Measurements from ENCODE around the gene GAS2L2.

Gene GAS2L2

DNA sequence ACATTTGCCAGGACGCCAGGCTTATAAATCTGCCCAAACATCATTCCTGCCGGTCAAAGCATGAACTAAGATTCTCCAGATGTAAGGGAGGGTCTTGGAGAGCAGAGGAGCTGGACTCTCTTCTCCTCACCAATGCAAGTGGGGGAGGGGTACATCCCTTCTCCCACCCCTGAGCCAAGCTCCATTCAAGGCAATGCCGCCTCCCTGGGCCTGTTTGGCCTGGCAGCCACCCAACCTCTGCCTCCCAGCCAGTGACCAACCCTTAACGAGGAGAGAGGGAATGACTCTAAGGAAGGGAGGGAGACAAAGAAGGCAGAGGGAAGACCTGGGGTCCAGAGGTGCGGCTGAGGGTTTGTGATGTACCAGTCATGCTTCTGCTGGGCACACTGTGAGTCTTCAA is 21.5 kb upstream of the GAS2L2 start:
- peaks cover 28 to 29% of the 10 kb centered on the region in 2 donors for H3K4me1 ChIP-seq (ENCODE audit: control insufficient read depth in 2 of 2, insufficient read depth in 2 of 2, low read length in 2 of 2)

DNA sequence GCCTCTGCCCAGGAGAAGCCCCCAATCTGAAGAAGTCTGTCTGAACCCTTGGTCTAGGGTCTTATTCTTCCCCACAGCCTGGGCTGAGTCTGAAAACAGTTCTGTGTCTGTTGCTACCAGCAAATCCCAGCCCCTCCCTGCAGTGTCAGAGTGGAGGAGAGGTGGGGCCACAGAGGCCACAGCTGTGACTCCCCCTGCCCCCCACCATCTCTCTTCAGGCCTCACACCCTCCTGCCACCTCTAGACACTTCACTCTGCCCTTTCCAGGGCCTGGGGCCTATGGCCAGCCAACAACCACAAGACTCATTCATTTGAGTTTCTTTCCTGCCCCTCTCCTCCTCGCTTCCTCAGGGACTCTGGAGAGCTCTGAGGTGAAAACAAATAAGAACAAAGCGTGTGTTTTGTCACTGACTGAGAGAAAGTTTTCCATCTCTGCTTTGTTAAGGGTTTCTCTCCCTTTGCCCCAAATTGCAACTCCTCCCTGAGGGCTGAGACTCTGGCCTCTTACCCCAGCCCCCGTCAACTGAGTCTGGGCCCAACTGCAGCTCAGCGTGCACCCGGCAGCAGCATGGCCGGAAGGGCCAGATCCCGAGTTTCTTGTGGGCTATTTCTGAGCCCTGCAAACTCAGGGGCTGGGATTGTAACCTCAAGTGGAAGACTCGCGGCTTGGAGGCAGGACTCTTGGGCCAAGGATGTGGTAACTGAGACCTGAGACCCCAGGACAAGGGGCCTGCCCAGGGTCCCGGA is 20.8 kb upstream of the GAS2L2 start:
- Histone ChIP-seq H3K36me3 (ENCODE audit: control insufficient read depth in 2 of 2, insufficient read depth in 2 of 2, low read length in 2 of 2) (peaks cover 2 to 4% of the 10 kb centered on the region in 2 donors), H3K27ac (ENCODE audit: low read depth in 2 of 2, low read length in 2 of 2) (peak overlapping the region; percentile 65 to 78), H3K4me1 (ENCODE audit: control insufficient read depth in 2 of 2, insufficient read depth in 2 of 2, low read length in 2 of 2) (peaks cover 28 to 29% of the 10 kb centered on the region in 2 donors), H3K4me3 (ENCODE audit: low read length in 2 of 2) (no peak overlapping the region), H3K9me3 (ENCODE audit: control insufficient read depth in 2 of 2, low read length in 2 of 2) (no peaks in the 10 kb centered on the region), H3K27me3 (ENCODE audit: control insufficient read depth in 2 of 2, insufficient read depth in 2 of 2, low read length in 2 of 2) (no peaks in the 10 kb centered on the region), H3K9ac (ENCODE audit: low read depth in 1 of 2, low read length in 2 of 2) (peak overlapping the region in 1 of 2 donors; percentile 45)

More for the DNA sequence above, 21.5 kb upstream of the GAS2L2 start:
- peak overlapping the region; percentile 65 to 78 for H3K27ac ChIP-seq (ENCODE audit: low read depth in 2 of 2, low read length in 2 of 2)
- peak overlapping the region in 1 of 2 donors; percentile 9 for H3K4me3 ChIP-seq (ENCODE audit: low read length in 2 of 2)
- H3K9me3 ChIP-seq (ENCODE audit: control insufficient read depth in 2 of 2, low read length in 2 of 2) = no peaks in the 10 kb centered on the region
- H3K27me3 ChIP-seq (ENCODE audit: control insufficient read depth in 2 of 2, insufficient read depth in 2 of 2, low read length in 2 of 2) = no peaks in the 10 kb centered on the region
- peak overlapping the region; percentile 17 to 45 for H3K9ac ChIP-seq (ENCODE audit: low read depth in 1 of 2, low read length in 2 of 2)
- peaks cover 5 to 7% of the 10 kb centered on the region in 2 donors for H3K36me3 ChIP-seq (ENCODE audit: control insufficient read depth in 2 of 2, insufficient read depth in 2 of 2, low read length in 2 of 2)

DNA sequence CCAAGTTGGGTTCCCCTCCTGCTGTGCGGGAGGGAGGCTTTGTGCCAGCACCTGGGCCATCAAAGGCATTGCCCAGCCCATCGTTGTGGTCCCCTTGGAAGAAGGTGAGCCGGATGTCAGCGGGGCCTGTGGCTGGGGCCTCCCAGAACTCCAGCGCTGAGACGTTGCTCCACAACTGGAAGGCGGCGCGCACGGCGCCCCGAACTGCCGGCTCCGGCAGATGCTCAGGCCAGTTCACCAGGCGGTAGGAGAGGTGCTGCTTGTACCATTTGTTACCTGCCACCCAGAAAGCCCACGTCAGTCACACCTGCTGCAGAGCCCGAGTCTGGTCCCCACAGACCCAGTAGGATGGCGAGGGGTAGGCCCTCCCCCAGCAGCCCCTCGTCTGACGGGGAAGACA is 20.1 kb upstream of the GAS2L2 start:
- H3K9me3 ChIP-seq (ENCODE audit: control insufficient read depth in 2 of 2, low read length in 2 of 2) = no peaks in the 10 kb centered on the region
- H3K27me3 ChIP-seq (ENCODE audit: control insufficient read depth in 2 of 2, insufficient read depth in 2 of 2, low read length in 2 of 2) = no peaks in the 10 kb centered on the region
- peaks cover 28 to 29% of the 10 kb centered on the region in 2 donors for H3K4me1 ChIP-seq (ENCODE audit: control insufficient read depth in 2 of 2, insufficient read depth in 2 of 2, low read length in 2 of 2)
- H3K9ac ChIP-seq (ENCODE audit: low read depth in 1 of 2, low read length in 2 of 2) = peak overlapping the region in 1 of 2 donors; percentile 1
- no peaks in the 10 kb centered on the region for H3K36me3 ChIP-seq (ENCODE audit: control insufficient read depth in 2 of 2, insufficient read depth in 2 of 2, low read length in 2 of 2)
- no peak overlapping the region for H3K4me3 ChIP-seq (ENCODE audit: low read length in 2 of 2)
- H3K27ac ChIP-seq (ENCODE audit: low read depth in 2 of 2, low read length in 2 of 2) = no peak overlapping the region

DNA sequence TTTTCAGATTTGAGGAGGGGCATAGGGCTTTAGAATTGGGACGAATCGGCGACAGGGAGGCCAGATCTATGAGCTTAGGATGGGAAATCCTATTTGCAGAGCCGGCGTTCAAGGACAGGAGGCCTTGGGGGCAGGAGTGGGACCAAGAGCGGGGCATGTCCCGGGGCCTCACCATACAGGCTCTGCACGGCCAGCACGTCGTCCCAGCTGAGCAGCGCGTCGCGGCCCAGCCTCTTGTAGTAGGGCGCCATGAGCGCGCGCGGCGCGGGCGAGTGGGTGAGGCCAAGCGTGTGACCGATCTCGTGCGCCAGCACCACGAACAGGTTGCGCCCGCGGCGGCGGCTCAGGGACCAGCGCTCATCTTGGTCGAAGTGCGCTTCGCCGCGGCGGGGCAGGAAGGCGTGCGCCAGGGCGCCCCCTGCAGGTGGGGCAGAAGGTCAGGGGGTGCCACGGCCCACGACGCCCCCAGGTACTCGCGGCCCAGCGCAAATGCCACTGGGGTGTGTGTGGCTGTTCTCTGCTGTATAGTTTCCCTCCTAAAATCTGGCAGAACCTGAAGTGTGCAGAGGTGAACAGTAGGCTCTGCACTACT is 17.0 kb upstream of the GAS2L2 start:
- H3K9me3 ChIP-seq (ENCODE audit: control insufficient read depth in 2 of 2, low read length in 2 of 2) = no peaks in the 10 kb centered on the region
- H3K27ac ChIP-seq (ENCODE audit: low read depth in 2 of 2, low read length in 2 of 2) = no peak overlapping the region
- peaks cover 13 to 18% of the 10 kb centered on the region in 2 donors for H3K4me1 ChIP-seq (ENCODE audit: control insufficient read depth in 2 of 2, insufficient read depth in 2 of 2, low read length in 2 of 2)
- no peaks in the 10 kb centered on the region for H3K27me3 ChIP-seq (ENCODE audit: control insufficient read depth in 2 of 2, insufficient read depth in 2 of 2, low read length in 2 of 2)
- no peaks in the 10 kb centered on the region for H3K36me3 ChIP-seq (ENCODE audit: control insufficient read depth in 2 of 2, insufficient read depth in 2 of 2, low read length in 2 of 2)
- H3K4me3 ChIP-seq (ENCODE audit: low read length in 2 of 2) = no peak overlapping the region
- H3K9ac ChIP-seq (ENCODE audit: low read depth in 1 of 2, low read length in 2 of 2) = no peak overlapping the region

DNA sequence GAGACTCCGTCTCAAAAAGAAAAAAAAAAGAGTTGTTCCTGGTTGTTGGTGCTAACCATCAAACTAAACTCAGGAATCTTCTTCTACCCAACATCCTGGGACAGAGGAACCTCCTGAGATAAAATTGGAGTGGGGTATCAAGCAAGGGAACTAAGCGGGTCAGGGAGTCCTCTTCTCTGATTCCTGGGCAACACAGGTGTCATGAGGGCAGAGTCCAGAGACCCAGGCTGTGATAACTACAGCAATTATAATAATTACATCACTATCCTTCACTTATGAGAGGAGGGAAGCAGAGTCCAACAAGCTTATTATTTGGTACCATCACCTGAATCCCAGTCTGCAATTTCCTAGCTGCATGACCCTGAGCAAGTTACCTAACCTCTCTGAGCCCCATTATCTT is 15.8 kb upstream of the GAS2L2 start:
- H3K4me3 ChIP-seq (ENCODE audit: low read length in 2 of 2) = no peak overlapping the region
- no peaks in the 10 kb centered on the region for H3K9me3 ChIP-seq (ENCODE audit: control insufficient read depth in 2 of 2, low read length in 2 of 2)
- no peak overlapping the region for H3K27ac ChIP-seq (ENCODE audit: low read depth in 2 of 2, low read length in 2 of 2)
- H3K36me3 ChIP-seq (ENCODE audit: control insufficient read depth in 2 of 2, insufficient read depth in 2 of 2, low read length in 2 of 2) = no peaks in the 10 kb centered on the region
- no peak overlapping the region for H3K9ac ChIP-seq (ENCODE audit: low read depth in 1 of 2, low read length in 2 of 2)
- peaks cover 10 to 13% of the 10 kb centered on the region in 2 donors for H3K4me1 ChIP-seq (ENCODE audit: control insufficient read depth in 2 of 2, insufficient read depth in 2 of 2, low read length in 2 of 2)
- H3K27me3 ChIP-seq (ENCODE audit: control insufficient read depth in 2 of 2, insufficient read depth in 2 of 2, low read length in 2 of 2) = no peaks in the 10 kb centered on the region

DNA sequence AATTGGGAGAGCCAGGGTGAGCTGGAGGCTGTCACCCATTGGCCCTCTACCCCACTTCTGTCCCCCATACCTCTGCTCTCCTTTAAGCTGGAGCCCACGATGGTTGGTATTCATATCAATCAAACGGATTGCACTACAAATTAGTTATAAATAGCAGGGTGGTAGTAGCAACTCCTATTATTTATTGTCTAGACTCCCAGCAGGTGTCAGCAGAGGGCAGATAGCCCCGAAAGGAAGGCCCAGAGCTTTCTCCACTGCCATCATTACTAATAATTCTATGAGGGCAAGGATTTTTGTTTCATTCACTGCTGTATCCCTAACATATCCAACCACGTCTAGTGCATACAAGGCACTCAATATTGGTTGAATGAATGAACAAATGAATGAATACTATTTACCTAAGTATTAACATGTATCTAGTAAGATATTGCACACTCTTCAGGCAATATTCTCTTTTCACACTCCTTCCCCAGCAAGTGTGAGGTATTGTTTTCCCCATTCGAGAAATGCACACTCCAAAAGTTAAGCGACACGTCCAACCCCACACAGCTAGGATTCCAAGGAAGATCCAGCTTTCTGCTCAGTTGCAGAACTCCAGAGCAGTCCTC is 14.0 kb upstream of the GAS2L2 start:
- no peak overlapping the region for H3K4me3 ChIP-seq (ENCODE audit: low read length in 2 of 2)
- peaks cover 8 to 9% of the 10 kb centered on the region in 2 donors for H3K4me1 ChIP-seq (ENCODE audit: control insufficient read depth in 2 of 2, insufficient read depth in 2 of 2, low read length in 2 of 2)
- H3K27me3 ChIP-seq (ENCODE audit: control insufficient read depth in 2 of 2, insufficient read depth in 2 of 2, low read length in 2 of 2) = no peaks in the 10 kb centered on the region
- no peaks in the 10 kb centered on the region for H3K9me3 ChIP-seq (ENCODE audit: control insufficient read depth in 2 of 2, low read length in 2 of 2)
- H3K9ac ChIP-seq (ENCODE audit: low read depth in 1 of 2, low read length in 2 of 2) = no peak overlapping the region
- no peak overlapping the region for H3K27ac ChIP-seq (ENCODE audit: low read depth in 2 of 2, low read length in 2 of 2)
- no peaks in the 10 kb centered on the region for H3K36me3 ChIP-seq (ENCODE audit: control insufficient read depth in 2 of 2, insufficient read depth in 2 of 2, low read length in 2 of 2)

DNA sequence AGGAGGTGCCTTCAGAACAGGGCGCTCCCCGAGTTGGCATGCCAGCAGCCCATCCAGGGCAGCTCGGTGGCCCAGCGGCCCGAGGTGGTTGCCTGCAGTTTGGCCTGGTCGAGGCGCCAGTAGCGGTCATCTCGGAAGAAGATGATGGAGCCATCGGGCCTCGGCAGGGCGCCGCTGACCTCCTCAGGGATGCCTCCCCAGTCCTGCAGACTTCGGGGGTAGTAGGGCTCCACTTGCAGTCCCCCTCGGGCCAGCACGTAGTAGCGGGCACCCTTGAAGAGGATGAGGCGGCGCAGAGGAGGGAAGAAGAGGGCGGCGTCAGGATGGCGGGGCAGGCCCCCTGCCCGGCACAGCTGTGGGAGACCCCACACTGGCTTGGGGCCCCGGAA is 13.4 kb upstream of the GAS2L2 start:
- H3K9ac ChIP-seq (ENCODE audit: low read depth in 1 of 2, low read length in 2 of 2) = no peak overlapping the region
- no peaks in the 10 kb centered on the region for H3K9me3 ChIP-seq (ENCODE audit: control insufficient read depth in 2 of 2, low read length in 2 of 2)
- peaks cover 8 to 9% of the 10 kb centered on the region in 2 donors for H3K4me1 ChIP-seq (ENCODE audit: control insufficient read depth in 2 of 2, insufficient read depth in 2 of 2, low read length in 2 of 2)
- no peak overlapping the region for H3K27ac ChIP-seq (ENCODE audit: low read depth in 2 of 2, low read length in 2 of 2)
- H3K27me3 ChIP-seq (ENCODE audit: control insufficient read depth in 2 of 2, insufficient read depth in 2 of 2, low read length in 2 of 2) = no peaks in the 10 kb centered on the region
- H3K4me3 ChIP-seq (ENCODE audit: low read length in 2 of 2) = no peak overlapping the region
- no peaks in the 10 kb centered on the region for H3K36me3 ChIP-seq (ENCODE audit: control insufficient read depth in 2 of 2, insufficient read depth in 2 of 2, low read length in 2 of 2)

DNA sequence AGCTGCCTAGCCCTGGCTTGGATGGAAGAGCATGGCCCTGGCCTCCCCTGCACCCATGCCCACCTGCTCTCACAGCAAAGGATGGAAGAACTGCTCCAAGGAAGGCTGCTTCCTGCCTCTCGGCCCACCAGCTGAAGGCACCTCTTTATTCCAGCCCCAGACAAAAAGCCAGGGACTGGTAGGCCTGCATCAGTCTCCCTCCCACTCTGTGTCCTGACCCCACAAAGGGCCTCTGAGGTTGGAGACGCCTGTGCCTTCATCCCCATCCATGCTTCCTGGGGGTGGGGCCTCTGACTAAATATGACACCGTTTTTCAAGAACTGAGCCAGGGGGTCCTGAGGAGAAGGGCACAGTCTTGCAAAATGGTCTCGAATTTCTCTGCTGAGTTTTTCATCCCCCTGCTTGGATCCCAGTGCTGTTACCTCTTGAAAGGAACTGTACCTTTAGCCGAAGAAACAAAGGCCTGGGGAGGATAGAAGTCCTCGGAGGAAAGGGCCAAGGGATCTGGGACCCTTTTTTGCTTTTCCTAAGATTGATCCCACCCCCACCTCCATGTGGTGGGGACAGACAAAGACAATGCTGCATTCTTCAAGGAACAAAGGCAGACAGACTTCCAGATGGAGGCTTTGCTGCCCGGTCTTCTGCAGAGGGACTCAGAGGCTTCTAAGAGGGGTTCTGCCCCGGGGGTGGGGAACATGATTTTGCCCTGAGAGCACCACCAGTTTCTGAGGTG is 12.9 kb upstream of the GAS2L2 start:
- H3K4me3 ChIP-seq (ENCODE audit: low read length in 2 of 2) = no peak overlapping the region
- no peaks in the 10 kb centered on the region for H3K36me3 ChIP-seq (ENCODE audit: control insufficient read depth in 2 of 2, insufficient read depth in 2 of 2, low read length in 2 of 2)
- H3K4me1 ChIP-seq (ENCODE audit: control insufficient read depth in 2 of 2, insufficient read depth in 2 of 2, low read length in 2 of 2) = peaks cover 8 to 9% of the 10 kb centered on the region in 2 donors
- H3K27me3 ChIP-seq (ENCODE audit: control insufficient read depth in 2 of 2, insufficient read depth in 2 of 2, low read length in 2 of 2) = no peaks in the 10 kb centered on the region
- H3K9ac ChIP-seq (ENCODE audit: low read depth in 1 of 2, low read length in 2 of 2) = no peak overlapping the region
- no peaks in the 10 kb centered on the region for H3K9me3 ChIP-seq (ENCODE audit: control insufficient read depth in 2 of 2, low read length in 2 of 2)
- no peak overlapping the region for H3K27ac ChIP-seq (ENCODE audit: low read depth in 2 of 2, low read length in 2 of 2)

DNA sequence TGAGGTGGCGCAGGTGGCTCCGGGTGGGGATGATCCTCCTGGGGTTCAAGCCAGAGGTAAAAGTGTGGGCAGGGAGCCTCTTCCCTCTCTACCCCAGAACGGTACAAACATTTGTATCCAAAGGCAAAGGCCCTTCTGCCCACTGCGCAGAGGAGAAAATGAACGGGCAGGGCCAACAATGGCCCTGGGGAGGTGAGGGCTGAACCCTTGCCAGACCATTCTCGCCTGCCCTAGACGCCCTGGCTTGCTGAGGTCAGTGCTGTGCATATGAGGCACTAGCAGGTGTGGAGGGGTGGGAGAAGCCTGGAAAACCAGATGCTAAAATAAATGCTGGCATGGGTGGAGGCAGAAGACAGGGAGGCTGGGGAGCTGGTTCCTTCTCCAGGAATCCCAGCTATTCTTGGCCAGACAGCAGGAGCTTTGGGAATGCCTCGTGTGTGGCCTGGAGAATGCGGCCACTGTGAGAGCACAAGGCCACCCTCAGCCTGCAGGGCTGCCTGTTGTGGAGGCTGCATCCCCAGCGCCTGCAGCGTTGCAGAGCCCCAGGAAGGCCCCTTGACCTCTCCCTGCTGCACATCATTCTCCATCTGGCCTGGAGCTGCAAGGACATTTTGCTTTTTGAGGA is 12.2 kb upstream of the GAS2L2 start:
- Histone ChIP-seq H3K9me3 (ENCODE audit: control insufficient read depth in 2 of 2, low read length in 2 of 2) (no peaks in the 10 kb centered on the region), H3K4me3 (ENCODE audit: low read length in 2 of 2) (peak overlapping the region in 1 of 2 donors; percentile 73), H3K27me3 (ENCODE audit: control insufficient read depth in 2 of 2, insufficient read depth in 2 of 2, low read length in 2 of 2) (no peaks in the 10 kb centered on the region), H3K27ac (ENCODE audit: low read depth in 2 of 2, low read length in 2 of 2) (no peak overlapping the region), H3K9ac (ENCODE audit: low read depth in 1 of 2, low read length in 2 of 2) (no peak overlapping the region), H3K36me3 (ENCODE audit: control insufficient read depth in 2 of 2, insufficient read depth in 2 of 2, low read length in 2 of 2) (no peaks in the 10 kb centered on the region), H3K4me1 (ENCODE audit: control insufficient read depth in 2 of 2, insufficient read depth in 2 of 2, low read length in 2 of 2) (peaks cover 8 to 9% of the 10 kb centered on the region in 2 donors)
